GM12878 (cell line): ENCODE results near the gene ANKMY2. TPM values are rescaled to one million over a fixed set of nuclear protein-coding genes. Genes with fewer than 3 reads are reported as not detected.

Experiments
- ATAC-seq: fragments of 200-7000 bp; cut with Tn5 transposase; 3 replicates; pipeline ENCODE4 v1.9.1; 2020; ENCODE audit warnings: mild to moderate bottlenecking, moderate library complexity
- BruUV-seq: library from RNA; stranded (reverse); fragments of 400-500 nt; replicated peaks from 2 replicates; lab custom pipeline; 2021; lab: Mats Ljungman, UMichigan
- CTCF ChIA-PET: fragments of 300-600 bp; sonication (Branson Sonifier 250); formaldehyde crosslinking; extraction: SDS; loops from one replicate; lab custom pipeline; 2021; ENCODE audit warnings: inconsistent platforms; lab: Yijun Ruan, JAX
- POLR2A ChIA-PET: fragments of 350-600 bp; formaldehyde crosslinking; extraction: SDS; loops from one replicate; lab custom pipeline; 2021; ENCODE audit warnings: inconsistent platforms; lab: Charles Lee
- RAD21 ChIA-PET: fragments of 300-600 bp; sonication (Branson Sonifier 250); formaldehyde crosslinking; loops from one replicate; lab custom pipeline; 2023; ENCODE audit warnings: antibody characterized with exemption; ENCODE audit not compliant: unreplicated experiment; lab: Charles Lee
- SMC1A ChIA-PET: fragments of 300-600 bp; sonication (Branson Sonifier 250); formaldehyde crosslinking; loops from one replicate; lab custom pipeline; 2023; ENCODE audit not compliant: unreplicated experiment, uncharacterized antibody; lab: Charles Lee
- DNase-seq: peaks from one replicate; pipeline ENCODE4 v3.0.0-alpha.2; 2011; ENCODE audit warnings: low read depth, low spot score
- FAIRE-seq: peaks from 3 replicates; lab custom pipeline; 2011; peaks lifted over from hg19 to GRCh38; lab: Jason Lieb, UNC
- H2AFZ ChIP-seq: 2 replicates; pipeline ENCODE4 v1.6.0; 2011; ENCODE audit warnings: low read depth, low read length, control low read depth; ENCODE audit not compliant: control insufficient read depth
- H3K27ac ChIP-seq: 2 replicates; pipeline ENCODE4 v1.5.1; 2011; ENCODE audit warnings: control low read depth; ENCODE audit not compliant: control insufficient read depth, insufficient read depth
- H3K27me3 ChIP-seq, 2 experiments: replicated peaks in 1 of 2; 2 replicates each; pipeline versions ENCODE4 v1.6.0 to v1.6.1; 2011; ENCODE audit warnings: low read length in 1 of 2; ENCODE audit not compliant: control insufficient read depth in 2 of 2, insufficient read depth in 2 of 2
- H3K36me3 ChIP-seq, 2 experiments: 2 replicates each; pipeline ENCODE4 v1.5.1; 2011; ENCODE audit warnings: low read length in 1 of 2; ENCODE audit not compliant: control insufficient read depth in 2 of 2, insufficient read depth in 2 of 2
- H3K4me1 ChIP-seq: 2 replicates; pipeline ENCODE4 v1.6.1; 2011; ENCODE audit warnings: mild to moderate bottlenecking, low read length, moderate library complexity, mixed read lengths; ENCODE audit not compliant: control insufficient read depth, insufficient read depth
- H3K4me2 ChIP-seq: 2 replicates; pipeline ENCODE4 v1.6.0; 2011; ENCODE audit warnings: control low read depth; ENCODE audit not compliant: control insufficient read depth, insufficient read depth
- H3K4me3 ChIP-seq: fragments of 200-600 bp; sonication (generic); 2 replicates; pipeline ENCODE4 v1.5.1; 2016
- H3K79me2 ChIP-seq: 2 replicates; pipeline ENCODE4 v1.6.0; 2011; ENCODE audit warnings: low read length; ENCODE audit not compliant: control insufficient read depth, insufficient read depth
- H3K9ac ChIP-seq: 2 replicates; pipeline ENCODE4 v1.8.0; 2011; ENCODE audit warnings: low read length, control low read depth, mixed read lengths; ENCODE audit not compliant: control insufficient read depth, insufficient read depth
- H3K9me3 ChIP-seq: replicated peaks from 3 replicates; pipeline ENCODE4 v1.5.1; 2011; ENCODE audit warnings: mild to moderate bottlenecking, low read length; ENCODE audit not compliant: control insufficient read depth, insufficient read depth
- H4K20me1 ChIP-seq: 2 replicates; pipeline ENCODE4 v1.6.0; 2011; ENCODE audit not compliant: control insufficient read depth, insufficient read depth
- CTCF ChIP-seq, 3 experiments: IDR thresholded peaks in 2 of 3; conservative IDR thresholded peaks in 1 of 3; 2 replicates each; pipeline ENCODE4 v1.5.1; 2011; ENCODE audit warnings: low read depth in 3 of 3, low read length in 3 of 3, mild to moderate bottlenecking in 3 of 3, control low read depth in 2 of 3, moderate library complexity in 2 of 3, inconsistent platforms in 1 of 3, mixed read lengths in 1 of 3; ENCODE audit not compliant: control insufficient read depth in 2 of 3, insufficient read depth in 1 of 3; ENCODE audit errors: extremely low read depth in 1 of 3
- GATAD2B ChIP-seq: fragments of 450-650 bp; conservative IDR thresholded peaks from 2 replicates; pipeline ENCODE4 v1.6.1; 2017; ENCODE audit warnings: low read depth, mild to moderate bottlenecking, moderate library complexity
- HSF1 ChIP-seq: fragments of 150-350 bp; IDR thresholded peaks from 2 replicates; pipeline ENCODE4 v1.6.1; 2014; ENCODE audit warnings: mild to moderate bottlenecking, low read depth, low read length
- PML ChIP-seq: IDR thresholded peaks from 2 replicates; pipeline ENCODE4 v1.6.1; 2012; ENCODE audit warnings: low read length, inconsistent platforms
- POLR2A ChIP-seq: IDR thresholded peaks from 2 replicates; pipeline ENCODE4 v1.6.1; 2011; ENCODE audit warnings: low read depth, mild to moderate bottlenecking, low read length
- STAT1 ChIP-seq: fragments of 450-650 bp; conservative IDR thresholded peaks from 2 replicates; pipeline ENCODE4 v1.6.1; 2014; ENCODE audit warnings: antibody characterized with exemption, mild to moderate bottlenecking
- SUPT20H ChIP-seq: IDR thresholded peaks from 2 replicates; pipeline ENCODE4 v1.6.1; 2011; ENCODE audit warnings: low read depth, mild to moderate bottlenecking, low read length, moderate library complexity, borderline replicate concordance; ENCODE audit not compliant: control insufficient read depth
- TAF1 ChIP-seq: IDR thresholded peaks from 2 replicates; pipeline ENCODE4 v1.6.1; 2011; ENCODE audit warnings: mild to moderate bottlenecking, low read depth, low read length, borderline replicate concordance
- TCF3 ChIP-seq: IDR thresholded peaks from 2 replicates; pipeline ENCODE4 v1.6.1; 2012; ENCODE audit warnings: low read depth, mild to moderate bottlenecking, low read length, borderline replicate concordance; ENCODE audit not compliant: insufficient read depth
- WRNIP1 ChIP-seq: IDR thresholded peaks from 2 replicates; pipeline ENCODE4 v1.6.1; 2011; ENCODE audit warnings: low read depth, low read length, improper control_type of control experiment, borderline replicate concordance
- ZBTB4 ChIP-seq: fragments of 450-650 bp; formaldehyde crosslinking; IDR thresholded peaks from 2 replicates; pipeline ENCODE4 v1.4.0; 2022; ENCODE audit warnings: mild to moderate bottlenecking, moderate library complexity
- ZNF217 ChIP-seq: fragments of 450-650 bp; IDR thresholded peaks from 2 replicates; pipeline ENCODE4 v1.6.1; 2017; ENCODE audit warnings: antibody characterized with exemption, mild to moderate bottlenecking
- WGBS: methylation state at CpG from one replicate; pipeline ENCODE4 v1.1.6; 2016; ENCODE audit warnings: low lambda C conversion rate; ENCODE audit not compliant: insufficient replicate concordance, insufficient coverage; ENCODE audit errors: missing lambda C conversion rate; 5-methylcytosine and 5-hydroxymethylcytosine counted together
- in situ Hi-C: fragments of 300-500 bp; cut with MboI; formaldehyde crosslinking; loops from 9 replicates; pipeline ENCODE4 v1.14.3; 2018; ENCODE audit warnings: mixed read lengths
- intact Hi-C: fragments of 100-400 bp; cut with micrococcal nuclease; formaldehyde crosslinking; loops from one replicate; pipeline ENCODE4 v1.14.2; 2022; ENCODE audit not compliant: unreplicated experiment
- polyA plus RNA-seq, 11 experiments: library from polyadenylated mRNA; depleted of rRNA in 4 of 11; unstranded in 6 of 11; stranded (reverse) in 5 of 11; fragments of >200 nt; fragmentation: Nextera tagmentation in 4 of 11; fragmentation: Illumina TruSeq in 1 of 11; extraction: Ambion mirVana in 4 of 11; extraction: Trizol in 1 of 11; gene quantifications; 1 replicate in 1 of 11; 2 replicates in 10 of 11; pipeline versions ENCODE4 v1.2.1 to v1.2.3, GENCODE V29; 2011 to 2016; ENCODE audit warnings: inconsistent platforms in 2 of 11, missing spikeins in 2 of 11, low read depth in 1 of 11
- total RNA-seq, 4 experiments: library from RNA; depleted of rRNA in 3 of 4; stranded (reverse); fragments of >200 nt in 3 of 4; fragmentation: Illumina TruSeq in 1 of 4; extraction: Trizol in 1 of 4; gene quantifications; 2 replicates each; pipeline versions ENCODE4 v1.2.1 to v1.2.3, GENCODE V29; 2013 to 2021
- TF ChIP-seq, protein P1 (sequence below): fragments of 450-650 bp; IDR thresholded peaks from 2 replicates; pipeline ENCODE4 v1.6.1; 2017; ENCODE audit warnings: antibody characterized with exemption, mild to moderate bottlenecking, moderate library complexity
- TF ChIP-seq, protein P2 (sequence below): IDR thresholded peaks from 2 replicates; pipeline ENCODE4 v1.6.1; 2011; ENCODE audit warnings: low read depth, low read length, improper control_type of control experiment, borderline replicate concordance

ANKMY2 gene
- total and polyA plus RNA-seq, 10 of the 15 experiments (the other 5 are each of a cell fraction or from before 2014, with no cell fraction given): 0.10 to 0.48 (median 0.29) TPM

DNA sequence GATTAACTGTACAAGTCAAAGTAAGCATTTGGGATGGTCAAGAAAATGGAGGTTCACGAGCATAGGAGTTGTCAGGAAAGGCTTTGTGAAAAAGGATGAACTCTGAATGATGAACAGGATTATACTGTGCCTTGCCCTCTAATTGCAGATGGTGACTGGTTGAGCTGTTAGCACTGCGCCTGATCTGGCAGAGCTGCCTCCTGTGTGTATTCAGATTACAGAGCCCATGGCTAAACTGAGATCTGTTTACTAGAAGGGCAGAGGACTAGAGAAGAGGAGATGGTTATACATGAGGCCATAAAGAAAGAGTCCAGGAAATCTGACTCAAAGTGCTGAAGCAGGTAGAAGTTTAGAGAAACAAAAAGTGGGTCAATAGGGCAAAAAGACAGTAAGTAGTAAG lies 89.2 kb downstream of the ANKMY2 start:
- in situ Hi-C loops: loop anchor here (25.0 kb wide), 1 partner anchor 1244 kb away; no protein-coding TSS in a partner anchor
- Histone ChIP-seq H3K4me2 (no peak overlapping the region), H2AFZ (no peak overlapping the region), H4K20me1 (no peaks in the 10 kb centered on the region), H3K27me3 (no peaks in the 10 kb centered on the region), H3K9ac (no peak overlapping the region), H3K9me3 (no peaks in the 10 kb centered on the region), H3K36me3 (no peaks in the 10 kb centered on the region), H3K4me1 (no peaks in the 10 kb centered on the region), H3K79me2 (no peaks in the 10 kb centered on the region), H3K4me3 (no peak overlapping the region), H3K27ac (no peak overlapping the region)
- ChIA-PET RAD21 (no interaction called here), POLR2A (no interaction called here), CTCF (interaction anchor here (2.9 kb wide), 1 partner anchor 9 kb away, joined by 12 read pairs; no protein-coding TSS in a partner anchor), SMC1A (interaction anchor here (2.3 kb wide), 1 partner anchor 8 kb away, joined by 7 read pairs; no protein-coding TSS in a partner anchor)
- FAIRE-seq: no peak
- intact Hi-C loops: no loop called here
- ATAC-seq: no peak
- BruUV-seq: no TSS peak
- WGBS: 20% methylated on average over 2 of the region's 2 CpGs
- DNase-seq: no peak
- TF ChIP-seq ZNF217 (no peak), PML (no peak), WRNIP1 (no peak), STAT1 (no peak), GATAD2B (no peak), SUPT20H (no peak), TCF3 (no peak), ZBTB4 (CRISPR knock-in tag) (no peak), HSF1 (no peak), POLR2A (no peak), TAF1 (no peak), CTCF (IDR thresholded peaks at IDR 0.05 in 2 of 3, conservative IDR thresholded peaks at IDR 0.05 in 1 of 3; ENCODE audit: control insufficient read depth in 2 of 3, extremely low read depth in 1 of 3, insufficient read depth in 1 of 3, low read depth in 3 of 3, low read length in 3 of 3) (no peak)
- TF ChIP-seq, protein P1, sequence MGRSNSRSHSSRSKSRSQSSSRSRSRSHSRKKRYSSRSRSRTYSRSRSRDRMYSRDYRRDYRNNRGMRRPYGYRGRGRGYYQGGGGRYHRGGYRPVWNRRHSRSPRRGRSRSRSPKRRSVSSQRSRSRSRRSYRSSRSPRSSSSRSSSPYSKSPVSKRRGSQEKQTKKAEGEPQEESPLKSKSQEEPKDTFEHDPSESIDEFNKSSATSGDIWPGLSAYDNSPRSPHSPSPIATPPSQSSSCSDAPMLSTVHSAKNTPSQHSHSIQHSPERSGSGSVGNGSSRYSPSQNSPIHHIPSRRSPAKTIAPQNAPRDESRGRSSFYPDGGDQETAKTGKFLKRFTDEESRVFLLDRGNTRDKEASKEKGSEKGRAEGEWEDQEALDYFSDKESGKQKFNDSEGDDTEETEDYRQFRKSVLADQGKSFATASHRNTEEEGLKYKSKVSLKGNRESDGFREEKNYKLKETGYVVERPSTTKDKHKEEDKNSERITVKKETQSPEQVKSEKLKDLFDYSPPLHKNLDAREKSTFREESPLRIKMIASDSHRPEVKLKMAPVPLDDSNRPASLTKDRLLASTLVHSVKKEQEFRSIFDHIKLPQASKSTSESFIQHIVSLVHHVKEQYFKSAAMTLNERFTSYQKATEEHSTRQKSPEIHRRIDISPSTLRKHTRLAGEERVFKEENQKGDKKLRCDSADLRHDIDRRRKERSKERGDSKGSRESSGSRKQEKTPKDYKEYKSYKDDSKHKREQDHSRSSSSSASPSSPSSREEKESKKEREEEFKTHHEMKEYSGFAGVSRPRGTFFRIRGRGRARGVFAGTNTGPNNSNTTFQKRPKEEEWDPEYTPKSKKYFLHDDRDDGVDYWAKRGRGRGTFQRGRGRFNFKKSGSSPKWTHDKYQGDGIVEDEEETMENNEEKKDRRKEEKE: no peak
- TF ChIP-seq, protein P2, sequence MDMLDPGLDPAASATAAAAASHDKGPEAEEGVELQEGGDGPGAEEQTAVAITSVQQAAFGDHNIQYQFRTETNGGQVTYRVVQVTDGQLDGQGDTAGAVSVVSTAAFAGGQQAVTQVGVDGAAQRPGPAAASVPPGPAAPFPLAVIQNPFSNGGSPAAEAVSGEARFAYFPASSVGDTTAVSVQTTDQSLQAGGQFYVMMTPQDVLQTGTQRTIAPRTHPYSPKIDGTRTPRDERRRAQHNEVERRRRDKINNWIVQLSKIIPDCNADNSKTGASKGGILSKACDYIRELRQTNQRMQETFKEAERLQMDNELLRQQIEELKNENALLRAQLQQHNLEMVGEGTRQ: no peak
